Kidney epithelial cell (primary cell): ENCODE data around the gene HES2. TPM values are rescaled to one million over a fixed set of nuclear protein-coding genes. Genes with fewer than 3 reads are reported as not detected.
"Not testable (repeated sequence)": the region's sequence is repeated elsewhere in the genome, so short reads cannot be mapped to it uniquely, and the experiment has no call there.

Source experiments
- DNase-seq: peaks from one replicate; pipeline ENCODE4 v3.0.0-alpha.2; 2010; ENCODE audit warnings: low read depth
- H3K27me3 ChIP-seq: 2 replicates; pipeline ENCODE4 v1.6.0; 2011; ENCODE audit warnings: low read length; ENCODE audit not compliant: control insufficient read depth, insufficient read depth
- H3K36me3 ChIP-seq: 2 replicates; pipeline ENCODE4 v1.5.1; 2011; ENCODE audit warnings: low read length; ENCODE audit not compliant: control insufficient read depth, insufficient read depth
- H3K4me3 ChIP-seq: 2 replicates; pipeline ENCODE4 v1.5.1; 2011; ENCODE audit warnings: low read depth, mild to moderate bottlenecking, control low read depth, low read length
- total RNA-seq: library from RNA; depleted of rRNA; stranded (reverse); fragments of >200 nt; gene quantifications from 2 replicates; pipeline ENCODE4 v1.2.3, GENCODE V29; 2015
- TF ChIP-seq, protein P1 (sequence below): IDR thresholded peaks from 2 replicates; pipeline ENCODE4 v1.5.1; 2011; ENCODE audit warnings: mild to moderate bottlenecking, moderate library complexity, low read length, control low read depth, inconsistent platforms; ENCODE audit not compliant: insufficient read depth, poor library complexity, severe bottlenecking

Gene HES2
- total RNA-seq, 1 donor from 2014 or later, result 15.9 TPM

GRCh38 chr1:6447818-6448748 lies 28.4 kb upstream of the HES2 start:
- Histone ChIP-seq H3K27me3 (peaks cover 71% of the 10 kb centered on the region), H3K4me3 (no peak overlapping the region)

DNA sequence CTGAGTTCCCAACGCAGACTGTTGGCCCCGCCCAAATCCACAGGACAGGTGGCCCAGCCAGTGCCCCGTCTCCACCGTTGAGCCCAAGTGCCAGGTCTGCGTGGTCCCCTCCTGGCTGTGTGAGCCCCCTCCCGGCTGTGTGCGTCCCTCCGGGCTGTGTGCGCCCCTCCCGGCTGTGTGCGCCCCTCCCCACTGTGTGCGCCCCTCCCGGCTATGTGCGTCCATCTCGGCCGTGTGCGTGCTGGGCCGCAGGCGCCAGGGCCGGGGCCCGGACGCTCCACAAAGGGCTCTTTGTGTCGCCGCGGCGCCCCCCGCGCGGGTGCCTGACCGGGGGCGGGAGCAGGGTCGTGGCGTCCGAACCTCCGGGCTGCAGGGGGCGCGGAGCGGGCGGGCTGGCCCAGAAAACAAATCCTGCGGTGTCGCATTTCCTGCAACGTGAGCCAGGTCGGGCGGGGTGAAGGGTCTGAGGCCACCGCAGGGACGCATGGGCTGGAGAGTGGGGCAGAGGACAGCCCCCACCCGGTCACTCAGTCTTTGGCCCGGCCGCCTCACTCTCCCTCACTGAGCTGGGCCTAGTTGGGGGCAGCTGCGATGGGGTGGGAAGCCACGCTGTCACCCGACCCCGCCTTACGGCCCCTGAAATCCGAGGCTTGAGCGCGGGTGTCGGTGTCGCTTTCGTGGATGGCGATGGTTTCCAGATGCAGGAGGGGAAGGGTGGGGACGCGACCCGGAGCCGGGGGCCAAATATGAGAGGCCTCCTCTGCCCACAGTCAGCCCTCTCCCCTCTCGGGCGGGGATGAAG lies 27.5 kb upstream of the HES2 start:
- peaks cover 71% of the 10 kb centered on the region for H3K27me3 ChIP-seq
- DNase-seq, result no peak
- TF ChIP-seq, protein P1, sequence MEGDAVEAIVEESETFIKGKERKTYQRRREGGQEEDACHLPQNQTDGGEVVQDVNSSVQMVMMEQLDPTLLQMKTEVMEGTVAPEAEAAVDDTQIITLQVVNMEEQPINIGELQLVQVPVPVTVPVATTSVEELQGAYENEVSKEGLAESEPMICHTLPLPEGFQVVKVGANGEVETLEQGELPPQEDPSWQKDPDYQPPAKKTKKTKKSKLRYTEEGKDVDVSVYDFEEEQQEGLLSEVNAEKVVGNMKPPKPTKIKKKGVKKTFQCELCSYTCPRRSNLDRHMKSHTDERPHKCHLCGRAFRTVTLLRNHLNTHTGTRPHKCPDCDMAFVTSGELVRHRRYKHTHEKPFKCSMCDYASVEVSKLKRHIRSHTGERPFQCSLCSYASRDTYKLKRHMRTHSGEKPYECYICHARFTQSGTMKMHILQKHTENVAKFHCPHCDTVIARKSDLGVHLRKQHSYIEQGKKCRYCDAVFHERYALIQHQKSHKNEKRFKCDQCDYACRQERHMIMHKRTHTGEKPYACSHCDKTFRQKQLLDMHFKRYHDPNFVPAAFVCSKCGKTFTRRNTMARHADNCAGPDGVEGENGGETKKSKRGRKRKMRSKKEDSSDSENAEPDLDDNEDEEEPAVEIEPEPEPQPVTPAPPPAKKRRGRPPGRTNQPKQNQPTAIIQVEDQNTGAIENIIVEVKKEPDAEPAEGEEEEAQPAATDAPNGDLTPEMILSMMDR, result no peak

More at GRCh38 chr1:6447818-6448748, 28.4 kb upstream of the HES2 start:
- TF ChIP-seq, protein P1, result no peak
- DNase-seq, result no peak
- no peaks in the 10 kb centered on the region for H3K36me3 ChIP-seq

GRCh38 chr1:6446665-6447015 lies 26.9 kb upstream of the HES2 start:
- TF ChIP-seq, protein P1, result no peak
- no peak for DNase-seq
- Histone ChIP-seq H3K27me3 (peaks cover 71% of the 10 kb centered on the region), H3K36me3 (no peaks in the 10 kb centered on the region), H3K4me3 (no peak overlapping the region)

More for the DNA sequence above, 27.5 kb upstream of the HES2 start:
- H3K36me3 ChIP-seq, result no peaks in the 10 kb centered on the region
- no peak overlapping the region for H3K4me3 ChIP-seq

DNA sequence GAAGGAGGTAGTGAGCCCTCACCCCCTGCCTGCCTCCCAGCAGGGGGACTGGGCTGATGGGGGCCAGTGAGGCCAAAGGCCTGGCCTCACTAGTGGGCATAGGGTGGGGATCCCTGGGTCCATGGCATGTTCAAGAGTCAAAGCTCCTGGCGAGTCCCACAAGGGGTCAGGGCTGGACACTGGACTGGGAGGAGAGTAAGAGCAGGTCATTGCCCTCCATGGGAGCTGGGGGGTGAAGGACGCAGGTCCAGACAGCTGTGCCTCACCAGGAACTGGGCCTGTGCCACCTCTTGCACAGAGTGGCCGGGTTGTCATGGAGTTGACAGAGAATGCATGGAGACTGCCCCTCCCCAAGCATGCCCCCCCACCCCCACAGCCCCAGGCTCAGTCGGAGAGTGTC lies 26.2 kb upstream of the HES2 start:
- H3K36me3 ChIP-seq, DNase-seq, H3K4me3 ChIP-seq: not testable (repeated sequence)
- peaks cover 72% of the 10 kb centered on the region for H3K27me3 ChIP-seq

- TF ChIP-seq, protein P1, result peak; percentile 53
- Histone ChIP-seq H3K27me3 (peaks cover 69% of the 10 kb centered on the region), H3K36me3 (no peaks in the 10 kb centered on the region), H3K4me3 (no peak overlapping the region)
- DNase-seq, result no peak
Observed at GRCh38 chr1:6445062-6445763, 25.5 kb upstream of the HES2 start.

DNA sequence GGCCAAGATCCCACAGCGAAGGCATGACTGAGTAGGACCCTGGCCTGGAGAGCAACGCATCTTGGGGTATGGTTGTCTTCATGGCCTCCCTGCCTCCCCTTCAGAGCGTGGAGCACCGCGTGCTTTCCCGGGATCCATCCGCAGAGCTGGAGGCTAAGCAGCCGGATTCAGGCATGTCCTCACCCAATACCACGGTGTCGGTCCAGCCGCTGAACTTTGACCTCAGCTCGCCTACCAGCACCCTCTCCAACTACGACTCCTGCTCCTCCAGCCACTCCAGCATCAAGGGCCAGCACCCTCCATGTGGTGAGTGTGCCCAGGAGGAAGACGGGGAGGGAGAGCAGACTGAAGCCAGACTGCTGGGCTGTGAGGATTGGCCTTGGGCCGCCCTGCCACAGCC lies 24.7 kb upstream of the HES2 start:
- Histone ChIP-seq H3K27me3 (peaks cover 64% of the 10 kb centered on the region), H3K36me3 (no peaks in the 10 kb centered on the region), H3K4me3 (no peak overlapping the region)
- DNase-seq, result no peak
- TF ChIP-seq, protein P1, result no peak
